ENCODE data around the gene CA14. TPM values are rescaled to one million over a fixed set of nuclear protein-coding genes. Genes with fewer than 3 reads are reported as not detected.

The CA14 gene
- total RNA-seq, 1 experiment from 2014 or later: 1.7 TPM

DNA sequence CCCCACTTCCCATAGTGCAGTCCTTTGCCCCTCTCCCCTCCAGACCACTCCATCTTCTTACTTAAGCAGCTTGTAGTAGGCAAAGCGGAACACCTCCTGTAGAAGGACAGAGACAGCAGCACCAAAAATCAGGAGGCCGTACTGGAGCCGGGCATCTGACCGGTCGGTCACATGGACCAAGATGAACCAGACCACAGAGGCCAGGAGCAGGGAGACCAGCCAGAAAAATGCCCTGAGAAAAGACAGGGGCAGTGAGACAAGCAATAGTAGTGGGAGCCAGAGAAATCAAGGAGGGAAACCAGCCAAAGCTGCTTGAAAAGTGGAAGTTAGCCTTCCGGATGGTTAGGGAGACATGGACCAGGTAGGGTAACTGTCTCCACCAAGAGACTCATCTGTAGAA lies 10.3 kb downstream of the CA14 start:
- no peaks in the 10 kb centered on the region for H3K9me2 ChIP-seq (ENCODE audit: insufficient read depth)
- 0 out of 2 replicates have a peak overlapping the region, but pooled peaks have one; percentile 79 for H3K27ac ChIP-seq
- peaks cover 17% of the 10 kb centered on the region for H3K36me3 ChIP-seq (ENCODE audit: low read depth)
- no peak for DNase-seq
- peaks cover 33% of the 10 kb centered on the region for H3K4me1 ChIP-seq (replicated peaks; ENCODE audit: insufficient read depth)
- CTCF ChIA-PET: no interaction called here
- H3K4me3 ChIP-seq: peak overlapping the region; percentile 87
- no peaks in the 10 kb centered on the region for H3K27me3 ChIP-seq (ENCODE audit: insufficient read depth, low read depth)
- intact Hi-C loops (cut with micrococcal nuclease; ENCODE audit: unreplicated experiment): loop anchor here (10.0 kb wide), 1 partner anchor 297 kb away; no protein-coding TSS in a partner anchor
- peak overlapping the region; percentile 86; the same call in 1 of the 2 replicates for H2AFZ ChIP-seq
- H3K9me3 ChIP-seq (ENCODE audit: insufficient read depth, low read depth): no peaks in the 10 kb centered on the region
- H3K4me2 ChIP-seq: peak overlapping the region; percentile 100
- H3F3A ChIP-seq (ENCODE audit: insufficient read depth, low read depth): peaks cover 35% of the 10 kb centered on the region
- H4K20me1 ChIP-seq (ENCODE audit: insufficient read depth): 0 out of 2 replicates have a peak, but pooled peaks cover 4% of the 10 kb centered on the region
- peaks cover 23% of the 10 kb centered on the region for H3K79me2 ChIP-seq (ENCODE audit: low read depth)
- TF ChIP-seq, protein P1, sequence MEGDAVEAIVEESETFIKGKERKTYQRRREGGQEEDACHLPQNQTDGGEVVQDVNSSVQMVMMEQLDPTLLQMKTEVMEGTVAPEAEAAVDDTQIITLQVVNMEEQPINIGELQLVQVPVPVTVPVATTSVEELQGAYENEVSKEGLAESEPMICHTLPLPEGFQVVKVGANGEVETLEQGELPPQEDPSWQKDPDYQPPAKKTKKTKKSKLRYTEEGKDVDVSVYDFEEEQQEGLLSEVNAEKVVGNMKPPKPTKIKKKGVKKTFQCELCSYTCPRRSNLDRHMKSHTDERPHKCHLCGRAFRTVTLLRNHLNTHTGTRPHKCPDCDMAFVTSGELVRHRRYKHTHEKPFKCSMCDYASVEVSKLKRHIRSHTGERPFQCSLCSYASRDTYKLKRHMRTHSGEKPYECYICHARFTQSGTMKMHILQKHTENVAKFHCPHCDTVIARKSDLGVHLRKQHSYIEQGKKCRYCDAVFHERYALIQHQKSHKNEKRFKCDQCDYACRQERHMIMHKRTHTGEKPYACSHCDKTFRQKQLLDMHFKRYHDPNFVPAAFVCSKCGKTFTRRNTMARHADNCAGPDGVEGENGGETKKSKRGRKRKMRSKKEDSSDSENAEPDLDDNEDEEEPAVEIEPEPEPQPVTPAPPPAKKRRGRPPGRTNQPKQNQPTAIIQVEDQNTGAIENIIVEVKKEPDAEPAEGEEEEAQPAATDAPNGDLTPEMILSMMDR (conservative IDR thresholded peaks at IDR 0.05): no peak
- TF ChIP-seq EZH2 (IDR thresholded peaks at IDR 0.05; ENCODE audit: low read depth): no peak
- no TSS peak for BruUV-seq (replicated peaks)
- POLR2A ChIA-PET (ENCODE audit: unreplicated experiment): interaction anchor here (0.7 kb wide), 1 partner anchor 34 kb away, joined by 5 read pairs; no protein-coding TSS in a partner anchor

DNA sequence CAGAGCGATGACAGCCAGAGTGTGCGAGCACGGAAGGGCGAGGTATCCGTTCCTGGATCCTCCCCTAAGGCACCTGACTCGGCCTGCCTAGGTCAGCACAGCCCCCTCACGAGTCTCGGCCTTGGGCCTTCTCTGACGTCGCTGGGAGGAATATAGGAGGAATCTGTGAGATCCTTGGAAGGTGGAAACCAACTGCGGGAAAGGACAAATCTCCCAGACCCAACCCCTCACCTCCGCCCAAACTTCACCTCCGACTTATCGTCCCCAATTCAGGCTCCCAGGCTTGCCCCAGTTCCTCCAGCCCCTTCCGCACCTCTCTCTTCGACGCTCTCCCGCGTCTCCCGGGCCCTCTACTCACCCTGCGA lies 10.7 kb downstream of the CA14 start:
- Histone ChIP-seq H3K27me3 (ENCODE audit: insufficient read depth, low read depth) (no peaks in the 10 kb centered on the region), H3K4me1 (replicated peaks; ENCODE audit: insufficient read depth) (peaks cover 29% of the 10 kb centered on the region), H3K4me3 (peak overlapping the region; percentile 87), H2AFZ (peak overlapping the region; percentile 86), H3F3A (ENCODE audit: insufficient read depth, low read depth) (peaks cover 31% of the 10 kb centered on the region), H3K27ac (peak overlapping the region; percentile 79), H3K9me2 (ENCODE audit: insufficient read depth) (no peaks in the 10 kb centered on the region), H3K36me3 (ENCODE audit: low read depth) (peaks cover 17% of the 10 kb centered on the region), H3K9me3 (ENCODE audit: insufficient read depth, low read depth) (no peaks in the 10 kb centered on the region), H3K79me2 (ENCODE audit: low read depth) (peaks cover 23% of the 10 kb centered on the region), H4K20me1 (ENCODE audit: insufficient read depth) (0 out of 2 replicates have a peak, but pooled peaks cover 4% of the 10 kb centered on the region), H3K4me2 (peak overlapping the region; percentile 100)
- CTCF ChIA-PET: no interaction called here
- POLR2A ChIA-PET (ENCODE audit: unreplicated experiment): interaction anchor here (0.7 to 0.8 kb wide), 2 partner anchors 19 to 35 kb away, joined by 5 to 9 read pairs; no protein-coding TSS in a partner anchor
- DNase-seq: peak in 1 of 2 experiments; percentile 34
- BruUV-seq (replicated peaks): TSS peak; percentile 27
- intact Hi-C loops (cut with micrococcal nuclease; ENCODE audit: unreplicated experiment): loop anchor here (10.0 kb wide), 1 partner anchor 296 kb away; no protein-coding TSS in a partner anchor
- TF ChIP-seq EZH2 (IDR thresholded peaks at IDR 0.05; ENCODE audit: low read depth): no peak
- TF ChIP-seq, protein P1 (conservative IDR thresholded peaks at IDR 0.05): no peak

DNA sequence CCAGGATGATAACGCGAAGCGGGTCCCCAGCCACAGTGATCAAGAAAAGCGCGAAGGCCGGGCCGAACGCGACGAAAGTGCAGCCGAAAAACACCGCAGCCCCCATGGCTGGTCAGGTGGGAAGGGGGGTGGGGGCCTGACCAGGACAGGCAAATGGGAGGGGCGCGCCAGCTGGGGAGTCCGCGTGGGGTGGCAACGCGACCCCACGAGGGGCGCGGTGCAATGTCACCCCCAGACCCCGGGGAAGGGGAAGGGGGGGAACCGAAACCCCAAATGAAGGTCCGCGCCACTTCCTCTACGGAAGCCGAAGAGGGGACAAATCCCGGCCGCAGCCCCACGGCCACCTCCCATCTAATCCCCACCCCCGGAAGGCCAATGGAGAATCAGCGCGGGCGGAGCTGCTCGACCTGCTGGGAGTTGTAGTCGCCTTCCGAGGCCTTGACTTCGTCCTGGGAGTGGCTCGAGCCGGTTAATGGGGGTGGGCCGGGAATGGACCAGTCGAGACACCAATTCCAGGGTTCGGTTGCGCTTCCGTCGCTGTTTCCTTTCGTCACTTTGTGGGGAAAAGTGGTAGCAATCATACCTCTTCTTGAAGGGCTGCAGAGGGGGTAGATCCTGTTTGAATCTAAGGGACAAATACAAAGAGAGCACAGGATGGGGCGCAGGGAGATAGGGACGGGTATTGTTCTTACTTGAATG lies 11.3 kb downstream of the CA14 start, which contains the start of gene APH1A:
APH1A (minus strand) TSS at position 312 of the 699 bp plus-strand sequence; CDS start at position 106, 206 bp downstream.
- peak within 1 kb of the TSS; percentile 86 for H2AFZ ChIP-seq

More for the DNA sequence above, 11.3 kb downstream of the CA14 start, which contains the start of gene APH1A:
- POLR2A ChIA-PET (ENCODE audit: unreplicated experiment): interaction anchor here (0.7 to 0.8 kb wide), 2 partner anchors 9 to 18 kb away, joined by 3 to 9 read pairs; no protein-coding TSS in a partner anchor
- Histone ChIP-seq H4K20me1 (ENCODE audit: insufficient read depth) (0 out of 2 replicates have a peak, but pooled peaks cover 4% of the 10 kb centered on the region), H3K27me3 (ENCODE audit: insufficient read depth, low read depth) (no peaks in the 10 kb centered on the region), H3F3A (ENCODE audit: insufficient read depth, low read depth) (peaks cover 26% of the 10 kb centered on the region), H3K9me2 (ENCODE audit: insufficient read depth) (no peaks in the 10 kb centered on the region), H3K9me3 (ENCODE audit: insufficient read depth, low read depth) (no peaks in the 10 kb centered on the region), H3K4me3 (peak within 1 kb of the TSS; percentile 87), H3K4me2 (peak within 1 kb of the TSS; percentile 100), H3K36me3 (ENCODE audit: low read depth) (peaks cover 17% of the 10 kb centered on the region), H3K4me1 (replicated peaks; ENCODE audit: insufficient read depth) (peaks cover 24% of the 10 kb centered on the region), H3K27ac (peak within 1 kb of the TSS; percentile 79), H3K79me2 (ENCODE audit: low read depth) (peaks cover 23% of the 10 kb centered on the region)
- CTCF ChIA-PET: no interaction called here
- BruUV-seq (replicated peaks): no TSS peak
- TF ChIP-seq EZH2 (IDR thresholded peaks at IDR 0.05; ENCODE audit: low read depth): no peak
- TF ChIP-seq, protein P1 (conservative IDR thresholded peaks at IDR 0.05): no peak
- intact Hi-C loops (cut with micrococcal nuclease; ENCODE audit: unreplicated experiment): loop anchor here (10.0 kb wide), 1 partner anchor 296 kb away; no protein-coding TSS in a partner anchor
- DNase-seq: peak; percentile 85 to 92
